Parathyroid adenoma (tissue), 2 donors: ENCODE results near the gene CTNNA1.

ENCODE experiments used
- H2AFZ ChIP-seq: fragments of 300-600 bp; sonication (generic); one replicate; pipeline ENCODE4 v1.7.0; 2017; ENCODE audit warnings: antibody characterized with exemption, mild to moderate bottlenecking
- H3K27ac ChIP-seq: fragments of 300-600 bp; sonication (generic); one replicate; pipeline ENCODE4 v1.7.0; 2017
- H3K27me3 ChIP-seq: fragments of 300-600 bp; sonication (generic); one replicate; pipeline ENCODE4 v1.7.0; 2017; ENCODE audit warnings: low read length; ENCODE audit not compliant: control insufficient read depth, insufficient read depth
- H3K36me3 ChIP-seq: fragments of 300-600 bp; sonication (generic); one replicate; pipeline ENCODE4 v1.7.0; 2017; ENCODE audit warnings: low read length; ENCODE audit not compliant: control insufficient read depth, insufficient read depth
- H3K4me1 ChIP-seq: fragments of 300-600 bp; sonication (generic); one replicate; pipeline ENCODE4 v1.7.0; 2017; ENCODE audit warnings: control low read depth
- H3K4me2 ChIP-seq: fragments of 300-600 bp; sonication (generic); one replicate; pipeline ENCODE4 v1.7.0; 2017; ENCODE audit warnings: low read length
- H3K4me3 ChIP-seq: fragments of 300-600 bp; sonication (generic); one replicate; pipeline ENCODE4 v1.7.0; 2017; ENCODE audit warnings: low read depth, low read length
- H3K79me2 ChIP-seq: fragments of 300-600 bp; sonication (generic); one replicate; pipeline ENCODE4 v1.7.0; 2017; ENCODE audit warnings: control low read depth
- H3K9ac ChIP-seq: fragments of 300-600 bp; sonication (generic); one replicate; pipeline ENCODE4 v1.7.0; 2017; ENCODE audit warnings: mild to moderate bottlenecking
- H3K9me3 ChIP-seq: fragments of 300-600 bp; sonication (generic); one replicate; pipeline ENCODE4 v1.7.0; 2017; ENCODE audit warnings: low read length; ENCODE audit not compliant: control insufficient read depth
- CTCF ChIP-seq: fragments of 300-600 bp; sonication (generic); IDR thresholded peaks from one replicate; pipeline ENCODE4 v1.7.0; 2017; ENCODE audit warnings: antibody characterized with exemption, mild to moderate bottlenecking
- donor health status: primary hyperparathyroidism.

The CTNNA1 gene

DNA sequence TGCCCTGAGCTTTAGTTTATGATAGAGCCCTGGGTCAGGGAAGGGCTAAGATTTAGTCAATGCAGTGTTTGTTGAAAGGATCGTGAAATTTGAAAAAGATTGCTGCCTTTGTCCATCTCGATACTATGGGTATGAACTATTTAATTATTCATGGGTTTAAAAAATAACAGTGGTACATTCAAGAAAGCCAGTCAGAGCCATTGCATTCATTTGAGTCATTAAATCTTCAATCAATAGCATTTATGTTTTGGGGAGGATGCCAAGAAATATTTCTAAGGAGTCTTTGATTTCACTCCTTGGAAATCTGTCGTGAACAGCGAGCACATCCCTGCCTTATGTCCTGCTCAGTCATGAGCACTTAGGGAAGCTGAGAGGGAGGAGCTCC, 176.3 kb downstream of the CTNNA1 start:
- Histone ChIP-seq H3K9me3 (no peaks in the 10 kb centered on the region), H3K36me3 (no peaks in the 10 kb centered on the region), H3K4me3 (no peak overlapping the region), H3K79me2 (no peaks in the 10 kb centered on the region), H3K27me3 (no peaks in the 10 kb centered on the region), H3K9ac (no peak overlapping the region), H3K27ac (no peak overlapping the region), H3K4me2 (no peak overlapping the region), H3K4me1 (no peaks in the 10 kb centered on the region), H2AFZ (no peak overlapping the region)
- TF ChIP-seq CTCF: no peak

DNA sequence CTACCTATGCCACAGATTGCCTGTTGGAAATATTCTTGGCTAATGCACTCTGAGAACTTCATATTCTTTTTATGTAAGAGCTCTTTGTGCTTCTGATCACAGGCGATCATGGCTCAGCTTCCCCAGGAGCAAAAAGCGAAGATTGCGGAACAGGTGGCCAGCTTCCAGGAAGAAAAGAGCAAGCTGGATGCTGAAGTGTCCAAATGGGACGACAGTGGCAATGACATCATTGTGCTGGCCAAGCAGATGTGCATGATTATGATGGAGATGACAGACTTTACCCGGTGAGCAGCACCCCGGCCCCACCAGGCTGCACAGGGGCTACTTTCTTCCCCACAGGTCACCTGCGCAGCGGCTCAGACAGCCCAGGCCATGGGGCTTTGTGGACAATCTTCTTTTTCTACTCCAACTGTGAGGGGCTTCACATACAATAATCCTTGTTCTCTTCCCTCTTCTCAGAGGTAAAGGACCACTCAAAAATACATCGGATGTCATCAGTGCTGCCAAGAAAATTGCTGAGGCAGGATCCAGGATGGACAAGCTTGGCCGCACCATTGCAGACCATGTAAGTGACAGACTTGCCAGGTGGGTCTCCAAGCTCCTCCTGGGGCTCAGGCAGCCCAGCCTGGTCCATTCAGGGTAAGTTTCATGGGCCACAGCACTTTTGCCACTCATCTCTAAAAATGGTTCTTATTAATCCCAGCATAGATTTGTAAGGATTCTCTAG, 177.3 kb downstream of the CTNNA1 start:
- H3K36me3 ChIP-seq: no peaks in the 10 kb centered on the region
- no peaks in the 10 kb centered on the region for H3K79me2 ChIP-seq
- no peak for TF ChIP-seq CTCF
- H3K4me1 ChIP-seq: no peaks in the 10 kb centered on the region
- no peaks in the 10 kb centered on the region for H3K27me3 ChIP-seq
- no peaks in the 10 kb centered on the region for H3K9me3 ChIP-seq
- H3K4me2 ChIP-seq: no peak overlapping the region
- no peak overlapping the region for H2AFZ ChIP-seq
- no peak overlapping the region for H3K9ac ChIP-seq
- H3K4me3 ChIP-seq: no peak overlapping the region
- H3K27ac ChIP-seq: no peak overlapping the region

DNA sequence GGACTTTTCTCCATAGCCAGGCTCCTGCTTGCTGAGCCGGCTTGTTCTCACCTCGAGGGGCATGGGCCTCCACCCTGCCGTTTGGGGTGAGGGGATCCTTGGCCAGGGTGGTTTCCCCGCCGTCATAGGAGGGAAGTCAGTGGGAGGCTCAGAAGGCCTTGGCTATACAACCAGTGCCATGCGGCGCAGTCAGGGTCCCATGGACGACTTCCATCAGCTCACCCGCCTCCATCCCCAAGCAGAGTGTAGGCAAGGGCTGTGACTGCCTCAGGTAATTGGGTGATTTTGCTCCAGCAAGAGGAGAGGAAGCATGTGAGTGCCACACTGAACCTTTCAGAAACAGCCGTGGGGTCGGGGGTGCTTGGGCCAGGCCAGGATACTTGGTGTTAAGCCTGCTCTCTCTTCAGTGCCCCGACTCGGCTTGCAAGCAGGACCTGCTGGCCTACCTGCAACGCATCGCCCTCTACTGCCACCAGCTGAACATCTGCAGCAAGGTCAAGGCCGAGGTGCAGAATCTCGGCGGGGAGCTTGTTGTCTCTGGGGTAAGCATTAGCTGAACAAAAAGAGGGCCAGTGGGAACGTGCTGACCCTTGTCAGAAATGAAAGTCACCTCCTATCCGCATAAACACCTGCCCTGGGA, 179.1 kb downstream of the CTNNA1 start:
- H3K9ac ChIP-seq: no peak overlapping the region
- H3K9me3 ChIP-seq: no peaks in the 10 kb centered on the region
- no peaks in the 10 kb centered on the region for H3K4me1 ChIP-seq
- no peak overlapping the region for H3K27ac ChIP-seq
- no peak overlapping the region for H3K4me2 ChIP-seq
- H3K79me2 ChIP-seq: no peaks in the 10 kb centered on the region
- TF ChIP-seq CTCF: no peak
- no peaks in the 10 kb centered on the region for H3K27me3 ChIP-seq
- no peak overlapping the region for H2AFZ ChIP-seq
- no peaks in the 10 kb centered on the region for H3K36me3 ChIP-seq
- H3K4me3 ChIP-seq: no peak overlapping the region

GRCh38 chr5:138933522-138934290, 180.5 kb downstream of the CTNNA1 start:
- Histone ChIP-seq H3K27me3 (no peaks in the 10 kb centered on the region), H2AFZ (no peak overlapping the region), H3K79me2 (no peaks in the 10 kb centered on the region), H3K4me1 (no peaks in the 10 kb centered on the region), H3K9ac (no peak overlapping the region), H3K36me3 (no peaks in the 10 kb centered on the region), H3K9me3 (no peaks in the 10 kb centered on the region), H3K27ac (no peak overlapping the region), H3K4me3 (no peak overlapping the region), H3K4me2 (no peak overlapping the region)
- no peak for TF ChIP-seq CTCF
